Stimulated activated CD4-positive, alpha-beta T cell treated with anti-CD3 and anti-CD28 coated beads, Interleukin-2, amount 100 ng/mL, for 48 hours (primary cell): Measurements from ENCODE around the gene SPTLC2.
"Not testable (repeated sequence)": the region's sequence is repeated elsewhere in the genome, so short reads cannot be mapped to it uniquely, and the experiment has no call there.

Experiments used
- DNase-seq, 2 donors: peaks; one replicate each; pipeline ENCODE4 v3.0.0-alpha.2; 2020

SPTLC2 gene

GRCh38 chr14:77585385-77585784 lies 31.1 kb downstream of the SPTLC2 start:
- no peak for DNase-seq

- no peak for DNase-seq
Measured at GRCh38 chr14:77584809-77585208, 31.6 kb downstream of the SPTLC2 start.

- DNase-seq: no peak
Measured at GRCh38 chr14:77583657-77584056, 32.8 kb downstream of the SPTLC2 start.

- no peak for DNase-seq
Measured at GRCh38 chr14:77582511-77582910, 33.9 kb downstream of the SPTLC2 start.

- no peak for DNase-seq
Measured at GRCh38 chr14:77580964-77581505, 35.4 kb downstream of the SPTLC2 start.

- DNase-seq: no peak
Measured at GRCh38 chr14:77580477-77580876, 36.0 kb downstream of the SPTLC2 start.

GRCh38 chr14:77579780-77580179 lies 36.7 kb downstream of the SPTLC2 start:
- no peak for DNase-seq

GRCh38 chr14:77579065-77579464 lies 37.4 kb downstream of the SPTLC2 start:
- no peak for DNase-seq

- DNase-seq: no peak
Measured at GRCh38 chr14:77574446-77575115, 41.9 kb downstream of the SPTLC2 start.

- no peak for DNase-seq
Measured at GRCh38 chr14:77573964-77574363, 42.5 kb downstream of the SPTLC2 start.

GRCh38 chr14:77570706-77571268 lies 45.6 kb downstream of the SPTLC2 start:
- no peak for DNase-seq

- DNase-seq: no peak
Measured at GRCh38 chr14:77565994-77566305, 50.5 kb downstream of the SPTLC2 start.

- no peak for DNase-seq
Measured at GRCh38 chr14:77565289-77565993, 51.0 kb downstream of the SPTLC2 start.

- no peak for DNase-seq
Measured at GRCh38 chr14:77562681-77563080, 53.8 kb downstream of the SPTLC2 start.

GRCh38 chr14:77561881-77562280 lies 54.6 kb downstream of the SPTLC2 start:
- DNase-seq: no peak

- no peak for DNase-seq
Measured at GRCh38 chr14:77559381-77559780, 57.1 kb downstream of the SPTLC2 start.

- no peak for DNase-seq
Measured at GRCh38 chr14:77557391-77557790, 59.0 kb downstream of the SPTLC2 start.

GRCh38 chr14:77556946-77557345 lies 59.5 kb downstream of the SPTLC2 start:
- no peak for DNase-seq

GRCh38 chr14:77554816-77555599 lies 61.4 kb downstream of the SPTLC2 start:
- DNase-seq: no peak

- DNase-seq: no peak
Measured at GRCh38 chr14:77554207-77554606, 62.2 kb downstream of the SPTLC2 start.

- DNase-seq: no peak
Measured at GRCh38 chr14:77549451-77549850, 67.0 kb downstream of the SPTLC2 start.

- DNase-seq: no peak
Measured at GRCh38 chr14:77547512-77548180, 68.8 kb downstream of the SPTLC2 start.

GRCh38 chr14:77545171-77545570 lies 71.3 kb downstream of the SPTLC2 start:
- not testable (repeated sequence) for DNase-seq
